SK-N-SH (cell line): ENCODE measurements around the gene MTCP1. TPM values are rescaled to one million over a fixed set of nuclear protein-coding genes. Genes with fewer than 3 reads are reported as not detected.
A peak's percentile ranks its signal among the peaks of the same experiment; 100 is the strongest.

Experiments
- CTCF ChIA-PET: fragments of 300-600, 350-600 bp; formaldehyde crosslinking; extraction: SDS; loops from one replicate; lab custom pipeline; 2021; lab: Yijun Ruan, JAX
- POLR2A ChIA-PET: fragments of 350-600 bp; sonication (Branson Sonifier 250); formaldehyde crosslinking; extraction: SDS; loops from one replicate; lab custom pipeline; 2020; ENCODE audit warnings: antibody characterized with exemption, inconsistent platforms; lab: Yijun Ruan, JAX
- DNase-seq: peaks from one replicate; pipeline ENCODE4 v3.0.0; 2012
- H2AFZ ChIP-seq: fragments of 200-600 bp; sonication (generic); 2 replicates; pipeline ENCODE4 v1.8.1; 2016; ENCODE audit warnings: antibody characterized with exemption, mild to moderate bottlenecking, low read depth
- H3F3A ChIP-seq: fragments of 200-600 bp; sonication (generic); replicated peaks from 2 replicates; pipeline ENCODE3; 2016; ENCODE audit warnings: antibody characterized with exemption, mild to moderate bottlenecking; ENCODE audit not compliant: insufficient read depth
- H3K27ac ChIP-seq, 2 experiments: fragments of 200-500 bp in 1 of 2; fragments of 200-600 bp in 1 of 2; sonication (Bioruptor generic) in 1 of 2; sonication (generic), shearing (Covaris generic) in 1 of 2; 2 replicates each; pipeline versions ENCODE4 v1.5.1 to v1.6.1; 2014 to 2016; ENCODE audit warnings: low read depth in 2 of 2, inconsistent platforms in 1 of 2, low read length in 1 of 2, mild to moderate bottlenecking in 1 of 2, mixed read lengths in 1 of 2
- H3K27me3 ChIP-seq: fragments of 200-600 bp; sonication (generic), shearing (Covaris generic); 2 replicates; pipeline ENCODE4 v1.6.1; 2016; ENCODE audit warnings: mixed run types; ENCODE audit not compliant: insufficient read depth
- H3K36me3 ChIP-seq, 2 experiments: fragments of 200-500 bp in 1 of 2; fragments of 200-600 bp in 1 of 2; sonication (Bioruptor generic) in 1 of 2; sonication (generic) in 1 of 2; replicated peaks in 1 of 2; 2 replicates each; pipeline versions ENCODE3 to v1.5.1; 2014 to 2016; ENCODE audit warnings: low read length in 1 of 2, mild to moderate bottlenecking in 1 of 2; ENCODE audit not compliant: insufficient read depth in 2 of 2, control insufficient read depth in 1 of 2
- H3K4me1 ChIP-seq, 2 experiments: fragments of 200-500 bp in 1 of 2; fragments of 200-600 bp in 1 of 2; sonication (Bioruptor generic) in 1 of 2; sonication (generic), shearing (Covaris generic) in 1 of 2; 2 replicates each; pipeline versions ENCODE4 v1.5.1 to v1.6.1; 2014 to 2016; ENCODE audit warnings: low read depth in 1 of 2, low read length in 1 of 2, mixed run types in 1 of 2; ENCODE audit not compliant: insufficient read depth in 2 of 2, control insufficient read depth in 1 of 2
- H3K4me2 ChIP-seq: fragments of 200-600 bp; sonication (generic), shearing (Covaris generic); 2 replicates; pipeline ENCODE4 v1.6.1; 2017; ENCODE audit warnings: mixed run types
- H3K4me3 ChIP-seq, 2 experiments: fragments of 200-500 bp in 1 of 2; fragments of 200-600 bp in 1 of 2; sonication (Bioruptor generic) in 1 of 2; sonication (generic), shearing (Covaris generic) in 1 of 2; 2 replicates each; pipeline versions ENCODE4 v1.5.1 to v1.8.1; 2014 to 2016; ENCODE audit warnings: low read depth in 2 of 2, inconsistent platforms in 1 of 2, low read length in 1 of 2, mild to moderate bottlenecking in 1 of 2, mixed read lengths in 1 of 2, moderate library complexity in 1 of 2
- H3K79me2 ChIP-seq: fragments of 200-600 bp; sonication (generic); 2 replicates; pipeline ENCODE4 v1.8.1; 2017; ENCODE audit warnings: mild to moderate bottlenecking; ENCODE audit not compliant: insufficient read depth
- H3K9ac ChIP-seq: fragments of 200-600 bp; sonication (generic); 2 replicates; pipeline ENCODE4 v1.6.1; 2017; ENCODE audit warnings: mixed run types
- H3K9me2 ChIP-seq: fragments of 200-600 bp; sonication (generic); 2 replicates; pipeline ENCODE4 v1.6.1; 2017; ENCODE audit warnings: mixed run types
- H3K9me3 ChIP-seq: fragments of 200-600 bp; sonication (generic); 2 replicates; pipeline ENCODE4 v1.6.1; 2017; ENCODE audit warnings: mixed run types, mild to moderate bottlenecking, moderate library complexity
- H4K20me1 ChIP-seq: fragments of 200-600 bp; sonication (generic); 2 replicates; pipeline ENCODE4 v1.6.1; 2017; ENCODE audit warnings: mild to moderate bottlenecking, mixed run types; ENCODE audit not compliant: insufficient read depth
- CTCF ChIP-seq: fragments of 200-600 bp; sonication (generic); IDR thresholded peaks from 2 replicates; pipeline ENCODE4 v1.6.1; 2017; ENCODE audit warnings: antibody characterized with exemption, mild to moderate bottlenecking, moderate library complexity
- EP300 ChIP-seq, 2 experiments: IDR thresholded peaks; 2 replicates each; pipeline versions ENCODE4 v1.4.0 to v1.6.1; 2012; ENCODE audit warnings: borderline replicate concordance in 1 of 2, low read depth in 1 of 2, low read length in 1 of 2
- GATA2 ChIP-seq: sonication (generic); formaldehyde crosslinking; IDR thresholded peaks from 2 replicates; pipeline ENCODE4 v1.5.0; 2020; ENCODE audit warnings: mild to moderate bottlenecking, missing genetic modification reagents
- JUND ChIP-seq: IDR thresholded peaks from 2 replicates; pipeline ENCODE4 v1.4.0; 2012
- MEF2A ChIP-seq: IDR thresholded peaks from 2 replicates; pipeline ENCODE4 v1.4.0; 2012; ENCODE audit warnings: low read depth, borderline replicate concordance
- NFIC ChIP-seq: IDR thresholded peaks from 2 replicates; pipeline ENCODE4 v1.4.0; 2012; ENCODE audit warnings: borderline replicate concordance
- PBX3 ChIP-seq: IDR thresholded peaks from 2 replicates; pipeline ENCODE4; 2012
- RAD21 ChIP-seq: IDR thresholded peaks from 2 replicates; pipeline ENCODE4 v1.6.1; 2012; ENCODE audit warnings: mild to moderate bottlenecking, low read length
- RXRA ChIP-seq: IDR thresholded peaks from 2 replicates; pipeline ENCODE4 v1.4.0; 2012; ENCODE audit warnings: low read depth, mild to moderate bottlenecking, borderline replicate concordance
- SMC3 ChIP-seq: IDR thresholded peaks from 2 replicates; pipeline ENCODE4 v1.6.1; 2012; ENCODE audit warnings: low read depth, low read length, improper control_type of control experiment
- TAF1 ChIP-seq: IDR thresholded peaks from 2 replicates; pipeline ENCODE4 v1.6.1; 2012; ENCODE audit warnings: low read depth, mild to moderate bottlenecking, low read length, moderate library complexity, borderline replicate concordance
- TCF12 ChIP-seq: IDR thresholded peaks from 2 replicates; pipeline ENCODE4 v1.4.0; 2012
- TEAD4 ChIP-seq: IDR thresholded peaks from 2 replicates; pipeline ENCODE4 v1.4.0; 2012; ENCODE audit warnings: mild to moderate bottlenecking, borderline replicate concordance; ENCODE audit not compliant: insufficient read depth
- WGBS: methylation state at CpG from one replicate; pipeline ENCODE4 v1.1.6; 2017; ENCODE audit warnings: low lambda C conversion rate; 5-methylcytosine and 5-hydroxymethylcytosine counted together
- polyA plus RNA-seq, 3 experiments: library from polyadenylated mRNA; depleted of rRNA; stranded (reverse); fragments of >200 nt; gene quantifications; 2 replicates each; pipeline ENCODE4 v1.2.3, GENCODE V29; 2012
- TF ChIP-seq, protein P1 (sequence below): fragments of 150-350 bp; IDR thresholded peaks from 2 replicates; pipeline ENCODE4 v1.6.1; 2016; ENCODE audit warnings: mild to moderate bottlenecking, low read depth, low read length
- TF ChIP-seq, protein P2 (sequence below): IDR thresholded peaks from 2 replicates; pipeline ENCODE4 v1.4.0; 2012; ENCODE audit warnings: low read depth, borderline replicate concordance

The MTCP1 gene
- polyA plus RNA-seq, 1 of the 3 experiments (the other 2 are of a cell fraction): 3.7 TPM

DNA sequence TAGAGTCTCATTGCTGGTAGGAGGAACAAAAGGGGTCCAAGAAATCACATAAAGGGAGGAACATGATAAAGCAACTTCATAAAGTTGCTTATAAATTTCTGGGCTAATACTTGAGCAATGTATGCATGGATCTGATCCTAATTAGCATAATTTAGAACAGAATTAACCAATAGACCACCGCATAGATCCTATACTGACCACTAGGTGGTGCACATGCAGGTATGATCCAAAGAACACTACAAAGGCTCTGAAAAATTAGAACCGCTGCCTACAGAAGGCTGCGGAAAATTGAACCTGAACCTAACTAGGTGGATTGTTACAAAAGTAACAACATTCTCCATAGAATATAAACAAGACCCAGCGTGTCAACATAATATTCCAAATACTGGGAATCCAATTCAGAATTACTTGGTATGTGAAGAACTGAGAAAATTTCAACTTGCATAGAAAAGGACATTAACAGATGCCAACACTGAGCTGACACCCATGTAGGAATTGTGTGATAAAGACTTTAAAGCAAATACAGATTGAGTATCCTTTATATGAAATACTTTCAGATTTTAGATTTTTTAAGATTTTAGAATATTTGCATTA, 23.6 kb upstream of the MTCP1 start:
- no peaks in the 10 kb centered on the region for H3K9me2 ChIP-seq
- no peaks in the 10 kb centered on the region for H3K79me2 ChIP-seq
- DNase-seq: peak; percentile 57
- H4K20me1 ChIP-seq: no peaks in the 10 kb centered on the region
- H3K4me1 ChIP-seq: no peaks in the 10 kb centered on the region
- no peak overlapping the region for H3K4me3 ChIP-seq
- 59% methylated on average over 4 of the region's 4 CpGs for WGBS
- no peaks in the 10 kb centered on the region for H3K27me3 ChIP-seq
- ChIA-PET CTCF (interaction anchor here (0.6 to 2.3 kb wide), 20 partner anchors 9 to 567 kb away, joined by 3 to 10 read pairs (median 4); no protein-coding TSS in a partner anchor), POLR2A (interaction anchor here (0.6 kb wide), 1 partner anchor 122 kb away, joined by 3 read pairs; no protein-coding TSS in a partner anchor)
- peaks cover 0 to 3% of the 10 kb centered on the region in 2 experiments for H3K36me3 ChIP-seq
- no peak overlapping the region for H2AFZ ChIP-seq
- H3F3A ChIP-seq: no peaks in the 10 kb centered on the region
- H3K4me2 ChIP-seq: no peak overlapping the region
- no peak overlapping the region for H3K27ac ChIP-seq
- TF ChIP-seq, protein P1, sequence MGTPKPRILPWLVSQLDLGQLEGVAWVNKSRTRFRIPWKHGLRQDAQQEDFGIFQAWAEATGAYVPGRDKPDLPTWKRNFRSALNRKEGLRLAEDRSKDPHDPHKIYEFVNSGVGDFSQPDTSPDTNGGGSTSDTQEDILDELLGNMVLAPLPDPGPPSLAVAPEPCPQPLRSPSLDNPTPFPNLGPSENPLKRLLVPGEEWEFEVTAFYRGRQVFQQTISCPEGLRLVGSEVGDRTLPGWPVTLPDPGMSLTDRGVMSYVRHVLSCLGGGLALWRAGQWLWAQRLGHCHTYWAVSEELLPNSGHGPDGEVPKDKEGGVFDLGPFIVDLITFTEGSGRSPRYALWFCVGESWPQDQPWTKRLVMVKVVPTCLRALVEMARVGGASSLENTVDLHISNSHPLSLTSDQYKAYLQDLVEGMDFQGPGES: no peak
- no peak for TF ChIP-seq EP300 (IDR thresholded peaks at IDR 0.05; ENCODE audit: borderline replicate concordance in 1 of 2, low read depth in 1 of 2, low read length in 1 of 2)
- peak; percentile 78 for TF ChIP-seq CTCF
- TF ChIP-seq TCF12: no peak
- peak; percentile 60 for TF ChIP-seq RAD21
- TF ChIP-seq JUND: no peak
- TF ChIP-seq GATA2 (CRISPR knock-in tag): no peak
- TF ChIP-seq NFIC: no peak
- TF ChIP-seq PBX3: no peak
- no peak for TF ChIP-seq RXRA
- TF ChIP-seq, protein P2, sequence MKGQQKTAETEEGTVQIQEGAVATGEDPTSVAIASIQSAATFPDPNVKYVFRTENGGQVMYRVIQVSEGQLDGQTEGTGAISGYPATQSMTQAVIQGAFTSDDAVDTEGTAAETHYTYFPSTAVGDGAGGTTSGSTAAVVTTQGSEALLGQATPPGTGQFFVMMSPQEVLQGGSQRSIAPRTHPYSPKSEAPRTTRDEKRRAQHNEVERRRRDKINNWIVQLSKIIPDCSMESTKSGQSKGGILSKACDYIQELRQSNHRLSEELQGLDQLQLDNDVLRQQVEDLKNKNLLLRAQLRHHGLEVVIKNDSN: no peak
- peak; percentile 57 for TF ChIP-seq SMC3
- TF ChIP-seq TEAD4: no peak
- TF ChIP-seq TAF1: no peak
- no peak for TF ChIP-seq MEF2A
- H3K9me3 ChIP-seq: no peaks in the 10 kb centered on the region
- no peak overlapping the region for H3K9ac ChIP-seq
